ENCODE results near the gene PARD3B.

The PARD3B gene

DNA sequence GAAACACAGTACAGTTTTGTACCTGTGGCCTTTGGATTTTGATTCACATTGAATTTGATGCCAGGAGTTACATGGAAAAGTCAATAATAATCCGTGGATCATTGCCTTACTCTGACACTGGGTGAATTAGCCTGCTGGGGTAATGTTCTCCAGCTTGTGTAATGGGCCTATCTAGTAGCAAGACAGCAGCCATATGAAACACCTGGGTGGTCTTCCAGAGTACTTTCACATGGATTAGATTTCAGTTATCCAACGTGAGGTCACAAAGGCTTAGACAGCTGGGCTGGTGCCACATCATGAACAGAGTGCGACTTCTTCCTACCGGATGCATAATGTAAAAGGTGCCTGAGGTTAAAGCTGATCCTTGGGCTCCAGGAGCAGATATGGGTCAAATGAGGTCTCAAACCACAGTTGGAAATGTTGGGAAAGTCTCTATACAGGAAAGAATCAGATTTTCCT lies 486.8 kb downstream of the PARD3B start:
- no peak overlapping the region for H3K27ac ChIP-seq (ENCODE audit: low read depth, low read length)

DNA sequence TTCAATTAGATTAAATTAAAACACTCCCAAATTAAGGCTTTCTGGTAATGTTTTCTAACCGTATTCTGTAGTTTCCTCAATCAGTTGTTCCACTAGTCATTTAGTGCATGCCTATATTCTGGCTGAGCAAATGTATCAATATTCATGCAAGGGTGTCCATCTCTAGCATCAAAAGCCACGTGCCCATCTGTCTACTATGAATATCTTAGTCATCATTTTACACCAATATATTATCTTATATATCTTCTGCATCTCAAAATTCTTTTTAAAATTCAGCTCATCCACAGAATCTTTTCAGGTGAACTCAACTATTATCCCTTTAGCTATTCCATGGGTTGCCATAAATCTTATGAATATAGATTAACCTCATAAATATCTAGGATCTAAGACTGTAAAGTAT lies 488.2 kb downstream of the PARD3B start:
- no peaks in the 10 kb centered on the region for H3K9me3 ChIP-seq (ENCODE audit: control insufficient read depth, insufficient read depth, low read length)

More for the DNA sequence above, 486.8 kb downstream of the PARD3B start:
- no peaks in the 10 kb centered on the region for H3K36me3 ChIP-seq (ENCODE audit: control insufficient read depth, insufficient read depth, low read length)
- no peaks in the 10 kb centered on the region for H3K27me3 ChIP-seq (ENCODE audit: control insufficient read depth, insufficient read depth, low read length)
- no peaks in the 10 kb centered on the region for H3K9me3 ChIP-seq (ENCODE audit: control insufficient read depth, insufficient read depth, low read length)
- H3K4me3 ChIP-seq (ENCODE audit: low read depth, low read length), result no peak overlapping the region
- H3K4me1 ChIP-seq (ENCODE audit: control insufficient read depth, insufficient read depth, low read length), result no peaks in the 10 kb centered on the region
- no peak overlapping the region for H3K9ac ChIP-seq (ENCODE audit: low read depth, low read length)

GRCh38 chr2:205034034-205034433 lies 488.8 kb downstream of the PARD3B start:
- Histone ChIP-seq H3K36me3 (ENCODE audit: control insufficient read depth, insufficient read depth, low read length) (no peaks in the 10 kb centered on the region), H3K27me3 (ENCODE audit: control insufficient read depth, insufficient read depth, low read length) (no peaks in the 10 kb centered on the region), H3K4me3 (ENCODE audit: low read depth, low read length) (no peak overlapping the region), H3K9ac (ENCODE audit: low read depth, low read length) (no peak overlapping the region), H3K4me1 (ENCODE audit: control insufficient read depth, insufficient read depth, low read length) (no peaks in the 10 kb centered on the region), H3K27ac (ENCODE audit: low read depth, low read length) (no peak overlapping the region), H3K9me3 (ENCODE audit: control insufficient read depth, insufficient read depth, low read length) (no peaks in the 10 kb centered on the region)

More for the DNA sequence above, 488.2 kb downstream of the PARD3B start:
- Histone ChIP-seq H3K9ac (ENCODE audit: low read depth, low read length) (no peak overlapping the region), H3K4me3 (ENCODE audit: low read depth, low read length) (no peak overlapping the region), H3K36me3 (ENCODE audit: control insufficient read depth, insufficient read depth, low read length) (no peaks in the 10 kb centered on the region), H3K4me1 (ENCODE audit: control insufficient read depth, insufficient read depth, low read length) (no peaks in the 10 kb centered on the region), H3K27ac (ENCODE audit: low read depth, low read length) (no peak overlapping the region), H3K27me3 (ENCODE audit: control insufficient read depth, insufficient read depth, low read length) (no peaks in the 10 kb centered on the region)

DNA sequence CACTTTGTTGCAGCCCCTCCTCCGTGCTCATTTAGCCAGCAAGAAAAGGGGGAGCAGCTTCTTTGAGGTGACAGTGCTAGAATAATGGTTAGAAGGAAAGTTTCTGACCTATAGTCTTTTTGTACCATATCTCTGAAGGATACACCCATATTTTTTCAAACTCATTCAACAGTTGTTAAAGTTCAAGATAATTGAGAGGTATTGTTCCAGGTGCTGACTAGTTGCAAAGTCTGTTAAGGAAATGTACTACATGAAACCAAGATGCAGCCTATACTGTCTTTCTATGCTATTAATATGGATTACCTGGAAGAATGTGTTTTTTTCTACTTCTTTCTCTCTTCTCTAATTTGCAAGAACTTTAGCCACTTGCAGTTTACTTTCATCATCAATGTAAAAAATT lies 495.0 kb downstream of the PARD3B start:
- Histone ChIP-seq H3K9me3 (ENCODE audit: control insufficient read depth, insufficient read depth, low read length) (no peaks in the 10 kb centered on the region), H3K9ac (ENCODE audit: low read depth, low read length) (no peak overlapping the region), H3K4me3 (ENCODE audit: low read depth, low read length) (no peak overlapping the region), H3K36me3 (ENCODE audit: control insufficient read depth, insufficient read depth, low read length) (no peaks in the 10 kb centered on the region), H3K27ac (ENCODE audit: low read depth, low read length) (no peak overlapping the region), H3K27me3 (ENCODE audit: control insufficient read depth, insufficient read depth, low read length) (no peaks in the 10 kb centered on the region), H3K4me1 (ENCODE audit: control insufficient read depth, insufficient read depth, low read length) (no peaks in the 10 kb centered on the region)

DNA sequence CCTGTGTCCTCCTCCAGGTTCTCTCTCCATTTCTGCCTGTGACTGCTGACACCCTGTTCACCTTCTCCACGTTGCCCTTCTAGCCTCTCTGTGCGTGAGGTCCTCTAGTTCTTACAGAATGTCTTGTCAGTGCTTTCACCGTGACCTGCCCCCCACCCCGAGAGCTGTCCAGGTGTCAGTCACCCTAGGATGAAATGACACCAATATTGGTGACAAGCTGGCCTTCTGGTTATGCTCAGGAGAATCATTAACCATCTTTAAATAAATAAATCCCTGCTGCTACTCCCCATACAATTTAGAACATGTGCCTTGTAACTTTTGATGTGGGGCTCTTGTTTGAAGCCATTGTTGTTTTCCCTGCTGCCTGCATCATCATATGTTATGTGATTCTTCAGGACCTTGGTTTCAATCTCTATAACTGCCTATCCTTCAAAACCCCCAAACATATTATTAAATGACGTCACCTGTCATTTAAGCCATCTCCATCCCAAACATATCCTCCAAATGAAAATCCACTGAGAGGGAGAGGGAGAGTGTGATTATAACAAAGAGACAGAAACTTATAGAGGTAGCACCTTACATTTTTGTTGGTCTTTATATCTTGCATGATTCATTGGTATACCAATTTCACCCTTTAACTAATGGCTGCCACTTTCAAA lies 496.3 kb downstream of the PARD3B start:
- Histone ChIP-seq H3K4me1 (ENCODE audit: control insufficient read depth, insufficient read depth, low read length) (peaks cover 2% of the 10 kb centered on the region; the same call in 1 of the 2 replicates), H3K9me3 (ENCODE audit: control insufficient read depth, insufficient read depth, low read length) (no peaks in the 10 kb centered on the region), H3K27me3 (ENCODE audit: control insufficient read depth, insufficient read depth, low read length) (no peaks in the 10 kb centered on the region), H3K4me3 (ENCODE audit: low read depth, low read length) (no peak overlapping the region), H3K36me3 (ENCODE audit: control insufficient read depth, insufficient read depth, low read length) (no peaks in the 10 kb centered on the region), H3K9ac (ENCODE audit: low read depth, low read length) (no peak overlapping the region), H3K27ac (ENCODE audit: low read depth, low read length) (no peak overlapping the region)

GRCh38 chr2:205043285-205043684 lies 498.0 kb downstream of the PARD3B start:
- no peak overlapping the region for H3K4me3 ChIP-seq (ENCODE audit: low read depth, low read length)
- H3K9ac ChIP-seq (ENCODE audit: low read depth, low read length), result no peak overlapping the region
- H3K4me1 ChIP-seq (ENCODE audit: control insufficient read depth, insufficient read depth, low read length), result peaks cover 15% of the 10 kb centered on the region
- no peaks in the 10 kb centered on the region for H3K27me3 ChIP-seq (ENCODE audit: control insufficient read depth, insufficient read depth, low read length)
- H3K9me3 ChIP-seq (ENCODE audit: control insufficient read depth, insufficient read depth, low read length), result no peaks in the 10 kb centered on the region
- no peak overlapping the region for H3K27ac ChIP-seq (ENCODE audit: low read depth, low read length)
- H3K36me3 ChIP-seq (ENCODE audit: control insufficient read depth, insufficient read depth, low read length), result no peaks in the 10 kb centered on the region

DNA sequence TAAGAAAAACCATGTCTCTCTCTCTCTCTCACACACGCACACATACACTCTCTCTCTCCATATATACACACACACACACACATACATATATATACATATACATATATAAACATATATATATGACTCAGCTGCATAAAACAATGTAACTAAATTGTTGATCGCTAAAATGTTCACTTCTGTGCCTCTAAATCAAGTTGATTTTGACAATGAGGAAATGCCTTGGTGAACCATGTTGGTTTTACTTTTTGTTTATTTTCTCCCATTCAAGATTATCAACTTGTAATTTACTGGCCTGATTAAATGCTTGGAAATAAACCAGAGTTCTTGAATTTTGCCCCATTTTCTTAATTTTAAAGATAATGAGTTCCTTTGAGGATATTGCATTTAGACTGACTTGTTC lies 500.4 kb downstream of the PARD3B start:
- Histone ChIP-seq H3K27ac (ENCODE audit: low read depth, low read length) (no peak overlapping the region), H3K9me3 (ENCODE audit: control insufficient read depth, insufficient read depth, low read length) (no peaks in the 10 kb centered on the region), H3K4me3 (ENCODE audit: low read depth, low read length) (no peak overlapping the region), H3K27me3 (ENCODE audit: control insufficient read depth, insufficient read depth, low read length) (no peaks in the 10 kb centered on the region), H3K36me3 (ENCODE audit: control insufficient read depth, insufficient read depth, low read length) (no peaks in the 10 kb centered on the region), H3K9ac (ENCODE audit: low read depth, low read length) (no peak overlapping the region), H3K4me1 (ENCODE audit: control insufficient read depth, insufficient read depth, low read length) (peaks cover 15% of the 10 kb centered on the region)

- Histone ChIP-seq H3K4me3 (ENCODE audit: low read depth, low read length) (no peak overlapping the region), H3K36me3 (ENCODE audit: control insufficient read depth, insufficient read depth, low read length) (no peaks in the 10 kb centered on the region)
Observed at GRCh38 chr2:205047273-205047839, 502.1 kb downstream of the PARD3B start.

DNA sequence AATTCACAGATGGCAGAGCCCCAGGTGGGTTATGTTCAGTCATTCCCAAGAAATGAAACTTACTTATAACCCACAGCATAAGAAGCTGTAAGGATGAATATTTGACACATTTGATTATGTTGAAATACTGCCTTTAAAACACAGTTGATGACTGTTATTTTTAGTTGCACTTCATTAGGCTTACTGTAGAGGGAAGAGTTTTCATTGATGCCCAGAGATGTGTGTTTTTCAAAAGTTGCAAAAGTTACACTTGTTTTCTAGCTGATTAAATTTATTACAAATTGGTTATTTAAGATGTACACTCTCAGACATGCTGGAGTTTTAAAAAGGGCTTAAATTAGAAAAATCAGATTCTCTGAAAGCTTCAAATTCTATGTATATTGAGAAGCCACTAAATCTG lies 506.1 kb downstream of the PARD3B start:
- Histone ChIP-seq H3K4me3 (ENCODE audit: low read depth, low read length) (no peak overlapping the region), H3K36me3 (ENCODE audit: control insufficient read depth, insufficient read depth, low read length) (no peaks in the 10 kb centered on the region), H3K27ac (ENCODE audit: low read depth, low read length) (no peak overlapping the region), H3K9me3 (ENCODE audit: control insufficient read depth, insufficient read depth, low read length) (no peaks in the 10 kb centered on the region), H3K9ac (ENCODE audit: low read depth, low read length) (no peak overlapping the region), H3K4me1 (ENCODE audit: control insufficient read depth, insufficient read depth, low read length) (peaks cover 26% of the 10 kb centered on the region), H3K27me3 (ENCODE audit: control insufficient read depth, insufficient read depth, low read length) (no peaks in the 10 kb centered on the region)

More at GRCh38 chr2:205047273-205047839, 502.1 kb downstream of the PARD3B start:
- no peak overlapping the region for H3K9ac ChIP-seq (ENCODE audit: low read depth, low read length)
- no peaks in the 10 kb centered on the region for H3K27me3 ChIP-seq (ENCODE audit: control insufficient read depth, insufficient read depth, low read length)
- H3K27ac ChIP-seq (ENCODE audit: low read depth, low read length), result peak overlapping the region; percentile 65
- peaks cover 26% of the 10 kb centered on the region for H3K4me1 ChIP-seq (ENCODE audit: control insufficient read depth, insufficient read depth, low read length)
- no peaks in the 10 kb centered on the region for H3K9me3 ChIP-seq (ENCODE audit: control insufficient read depth, insufficient read depth, low read length)

- peaks cover 12% of the 10 kb centered on the region for H3K4me1 ChIP-seq (ENCODE audit: control insufficient read depth, insufficient read depth, low read length)
- H3K9me3 ChIP-seq (ENCODE audit: control insufficient read depth, insufficient read depth, low read length), result no peaks in the 10 kb centered on the region
- no peak overlapping the region for H3K9ac ChIP-seq (ENCODE audit: low read depth, low read length)
- no peaks in the 10 kb centered on the region for H3K27me3 ChIP-seq (ENCODE audit: control insufficient read depth, insufficient read depth, low read length)
- no peaks in the 10 kb centered on the region for H3K36me3 ChIP-seq (ENCODE audit: control insufficient read depth, insufficient read depth, low read length)
- H3K27ac ChIP-seq (ENCODE audit: low read depth, low read length), result no peak overlapping the region
- H3K4me3 ChIP-seq (ENCODE audit: low read depth, low read length), result no peak overlapping the region
Observed at GRCh38 chr2:205052781-205053180, 507.5 kb downstream of the PARD3B start.

GRCh38 chr2:205053827-205054410 lies 508.6 kb downstream of the PARD3B start:
- Histone ChIP-seq H3K27me3 (ENCODE audit: control insufficient read depth, insufficient read depth, low read length) (no peaks in the 10 kb centered on the region), H3K27ac (ENCODE audit: low read depth, low read length) (no peak overlapping the region), H3K9me3 (ENCODE audit: control insufficient read depth, insufficient read depth, low read length) (no peaks in the 10 kb centered on the region), H3K36me3 (ENCODE audit: control insufficient read depth, insufficient read depth, low read length) (no peaks in the 10 kb centered on the region), H3K9ac (ENCODE audit: low read depth, low read length) (no peak overlapping the region), H3K4me1 (ENCODE audit: control insufficient read depth, insufficient read depth, low read length) (peaks cover 11% of the 10 kb centered on the region), H3K4me3 (ENCODE audit: low read depth, low read length) (no peak overlapping the region)

All from HUES48 (cell line).